ENCODE measurements around the gene CUL2. TPM values are rescaled to one million over a fixed set of nuclear protein-coding genes. Genes with fewer than 3 reads are reported as not detected.
A peak's percentile ranks its signal among the peaks of the same experiment; 100 is the strongest.
"Not testable (repeated sequence)": the region's sequence is repeated elsewhere in the genome, so short reads cannot be mapped to it uniquely, and the experiment has no call there.

CUL2 gene
- total and polyA plus RNA-seq, 8 donors, result 3.6 to 20.0 (median 12.8) TPM

- TF ChIP-seq, protein P1, sequence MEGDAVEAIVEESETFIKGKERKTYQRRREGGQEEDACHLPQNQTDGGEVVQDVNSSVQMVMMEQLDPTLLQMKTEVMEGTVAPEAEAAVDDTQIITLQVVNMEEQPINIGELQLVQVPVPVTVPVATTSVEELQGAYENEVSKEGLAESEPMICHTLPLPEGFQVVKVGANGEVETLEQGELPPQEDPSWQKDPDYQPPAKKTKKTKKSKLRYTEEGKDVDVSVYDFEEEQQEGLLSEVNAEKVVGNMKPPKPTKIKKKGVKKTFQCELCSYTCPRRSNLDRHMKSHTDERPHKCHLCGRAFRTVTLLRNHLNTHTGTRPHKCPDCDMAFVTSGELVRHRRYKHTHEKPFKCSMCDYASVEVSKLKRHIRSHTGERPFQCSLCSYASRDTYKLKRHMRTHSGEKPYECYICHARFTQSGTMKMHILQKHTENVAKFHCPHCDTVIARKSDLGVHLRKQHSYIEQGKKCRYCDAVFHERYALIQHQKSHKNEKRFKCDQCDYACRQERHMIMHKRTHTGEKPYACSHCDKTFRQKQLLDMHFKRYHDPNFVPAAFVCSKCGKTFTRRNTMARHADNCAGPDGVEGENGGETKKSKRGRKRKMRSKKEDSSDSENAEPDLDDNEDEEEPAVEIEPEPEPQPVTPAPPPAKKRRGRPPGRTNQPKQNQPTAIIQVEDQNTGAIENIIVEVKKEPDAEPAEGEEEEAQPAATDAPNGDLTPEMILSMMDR (IDR thresholded peaks at IDR 0.05), result no peak
- H3K36me3 ChIP-seq, result no peaks in the 10 kb centered on the region
- no peak overlapping the region for H3K4me3 ChIP-seq
- H3K27me3 ChIP-seq, result no peaks in the 10 kb centered on the region
- H3K27ac ChIP-seq, result no peak overlapping the region
- intact Hi-C loops (cut with DNase I), result no loop called here
- H3K4me1 ChIP-seq, result no peaks in the 10 kb centered on the region
- FAIRE-seq (no peak), DNase-seq (no peak), ATAC-seq (no peak)
- WGBS, 2 donors, result 95 to 96% methylated on average over 3 of the region's 3 CpGs
- no peaks in the 10 kb centered on the region for H3K9me3 ChIP-seq
Measured at GRCh38 chr10:34998940-34999339, 91.2 kb downstream of the CUL2 start.

GRCh38 chr10:34996843-34997242 is 93.3 kb downstream of the CUL2 start:
- 76 to 81% methylated on average over 6 of the region's 6 CpGs for WGBS, 2 donors
- TF ChIP-seq, protein P1 (IDR thresholded peaks at IDR 0.05), result no peak
- Histone ChIP-seq H3K4me3 (no peak overlapping the region), H3K27ac (no peak overlapping the region), H3K4me1 (no peaks in the 10 kb centered on the region), H3K36me3 (no peaks in the 10 kb centered on the region), H3K27me3 (no peaks in the 10 kb centered on the region), H3K9me3 (no peaks in the 10 kb centered on the region)
- peak in 1 of 6 donors; percentile 29 for DNase-seq
- intact Hi-C loops (cut with DNase I), result no loop called here
- no peak for FAIRE-seq
- ATAC-seq, result peak in 2 of 4 donors; percentile 34 to 61

GRCh38 chr10:34995925-34996324 is 94.2 kb downstream of the CUL2 start:
- TF ChIP-seq, protein P1 (IDR thresholded peaks at IDR 0.05), result no peak
- no peaks in the 10 kb centered on the region for H3K36me3 ChIP-seq
- no peaks in the 10 kb centered on the region for H3K27me3 ChIP-seq
- no peaks in the 10 kb centered on the region for H3K9me3 ChIP-seq
- H3K27ac ChIP-seq, result no peak overlapping the region
- DNase-seq (no peak), FAIRE-seq (no peak), ATAC-seq (no peak)
- no peaks in the 10 kb centered on the region for H3K4me1 ChIP-seq
- intact Hi-C loops (cut with DNase I), result no loop called here
- WGBS, 2 donors, result 55 to 56% methylated on average over 2 of the region's 2 CpGs
- no peak overlapping the region for H3K4me3 ChIP-seq

- no peaks in the 10 kb centered on the region for H3K9me3 ChIP-seq
- no peaks in the 10 kb centered on the region for H3K27me3 ChIP-seq
- H3K27ac ChIP-seq, result peak overlapping the region; percentile 9 to 51 (median 13)
- DNase-seq, result peak; percentile 37 to 72 (median 65)
- no peak for FAIRE-seq
- 5 to 12% methylated on average over 7 of the region's 7 CpGs for WGBS, 2 donors
- no peaks in the 10 kb centered on the region for H3K36me3 ChIP-seq
- no peaks in the 10 kb centered on the region for H3K4me1 ChIP-seq
- no peak overlapping the region for H3K4me3 ChIP-seq
- ATAC-seq, result peak; percentile 85 to 97 (median 92)
- TF ChIP-seq, protein P1 (IDR thresholded peaks at IDR 0.05), result peak; percentile 36 to 53 (median 48)
- intact Hi-C loops (cut with DNase I), result no loop called here
Measured at GRCh38 chr10:34994565-34995142, 95.5 kb downstream of the CUL2 start.

GRCh38 chr10:34993782-34994181 is 96.4 kb downstream of the CUL2 start:
- intact Hi-C loops (cut with DNase I), result no loop called here
- no peak overlapping the region for H3K27ac ChIP-seq
- ATAC-seq (peak in 1 of 4 donors; percentile 13), FAIRE-seq (no peak), DNase-seq (no peak)
- TF ChIP-seq, protein P1 (IDR thresholded peaks at IDR 0.05), result no peak
- H3K27me3 ChIP-seq, result no peaks in the 10 kb centered on the region
- H3K36me3 ChIP-seq, result no peaks in the 10 kb centered on the region
- H3K9me3 ChIP-seq, result no peaks in the 10 kb centered on the region
- no peak overlapping the region for H3K4me3 ChIP-seq
- 80 to 86% methylated on average over 1 of the region's 1 CpG for WGBS, 2 donors
- no peaks in the 10 kb centered on the region for H3K4me1 ChIP-seq

DNA sequence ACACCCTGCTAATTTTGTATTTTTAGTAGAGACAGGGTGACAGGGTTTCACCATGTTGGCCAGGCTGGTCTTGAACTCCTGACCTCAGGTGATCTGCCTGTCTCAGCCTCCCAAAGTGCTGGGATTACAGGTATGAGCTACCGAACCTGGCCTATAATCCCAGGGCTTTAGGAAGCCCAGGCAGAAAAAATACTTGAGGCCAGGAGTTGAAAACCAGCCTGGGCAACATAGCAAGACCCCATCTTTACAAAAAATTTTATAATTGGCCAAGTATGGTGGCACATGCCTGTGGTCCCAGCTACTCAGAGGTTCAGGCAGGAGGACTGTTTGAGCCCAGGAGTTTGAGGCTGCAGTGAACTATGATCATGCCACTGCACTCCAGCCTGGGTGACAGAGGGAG is 99.0 kb downstream of the CUL2 start:
- ATAC-seq; intact Hi-C loops (cut with DNase I): not testable (repeated sequence)

More for the DNA sequence above, 99.0 kb downstream of the CUL2 start:
- not testable (repeated sequence) for FAIRE-seq, H3K27me3 ChIP-seq, DNase-seq, H3K27ac ChIP-seq, H3K4me3 ChIP-seq, H3K4me1 ChIP-seq, H3K9me3 ChIP-seq, H3K36me3 ChIP-seq
- 89 to 100% methylated on average over 1 of the region's 1 CpG for WGBS, 2 donors
